GM12801 (cell line): ENCODE measurements around the gene HLA-DOA.

Experiments used
- TF ChIP-seq, protein P1 (sequence below): IDR thresholded peaks from one replicate; pipeline ENCODE4 v1.5.1; 2011; ENCODE audit warnings: control low read depth; ENCODE audit not compliant: insufficient read length; ENCODE audit errors: extremely low read depth

The HLA-DOA gene

DNA sequence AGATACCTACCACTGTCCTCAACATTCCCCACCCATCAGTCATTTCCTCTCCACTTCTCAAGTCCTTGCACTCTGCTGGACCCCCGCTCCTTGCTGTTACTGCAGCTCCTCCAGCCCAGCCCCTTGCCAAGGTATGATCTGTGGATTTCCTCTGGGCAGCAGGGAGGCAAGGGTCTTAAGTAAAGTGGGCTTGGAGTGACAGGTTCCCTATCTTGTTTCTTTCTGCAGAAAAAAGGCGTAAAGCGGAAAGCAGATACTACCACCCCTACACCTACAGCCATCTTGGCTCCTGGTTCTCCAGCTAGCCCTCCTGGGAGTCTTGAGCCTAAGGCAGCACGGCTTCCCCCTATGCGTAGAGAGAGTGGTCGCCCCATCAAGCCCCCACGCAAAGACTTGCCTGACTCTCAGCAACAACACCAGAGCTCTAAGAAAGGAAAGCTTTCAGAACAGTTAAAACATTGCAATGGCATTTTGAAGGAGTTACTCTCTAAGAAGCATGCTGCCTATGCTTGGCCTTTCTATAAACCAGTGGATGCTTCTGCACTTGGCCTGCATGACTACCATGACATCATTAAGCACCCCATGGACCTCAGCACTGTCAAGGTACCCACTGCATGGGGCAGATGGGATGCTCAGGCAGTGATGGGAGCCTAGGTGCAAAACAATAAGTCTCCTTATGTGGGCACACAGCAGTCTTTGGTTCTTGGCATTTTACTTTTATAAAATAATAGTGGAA, 32.9 kb downstream of the HLA-DOA start:
- TF ChIP-seq, protein P1, sequence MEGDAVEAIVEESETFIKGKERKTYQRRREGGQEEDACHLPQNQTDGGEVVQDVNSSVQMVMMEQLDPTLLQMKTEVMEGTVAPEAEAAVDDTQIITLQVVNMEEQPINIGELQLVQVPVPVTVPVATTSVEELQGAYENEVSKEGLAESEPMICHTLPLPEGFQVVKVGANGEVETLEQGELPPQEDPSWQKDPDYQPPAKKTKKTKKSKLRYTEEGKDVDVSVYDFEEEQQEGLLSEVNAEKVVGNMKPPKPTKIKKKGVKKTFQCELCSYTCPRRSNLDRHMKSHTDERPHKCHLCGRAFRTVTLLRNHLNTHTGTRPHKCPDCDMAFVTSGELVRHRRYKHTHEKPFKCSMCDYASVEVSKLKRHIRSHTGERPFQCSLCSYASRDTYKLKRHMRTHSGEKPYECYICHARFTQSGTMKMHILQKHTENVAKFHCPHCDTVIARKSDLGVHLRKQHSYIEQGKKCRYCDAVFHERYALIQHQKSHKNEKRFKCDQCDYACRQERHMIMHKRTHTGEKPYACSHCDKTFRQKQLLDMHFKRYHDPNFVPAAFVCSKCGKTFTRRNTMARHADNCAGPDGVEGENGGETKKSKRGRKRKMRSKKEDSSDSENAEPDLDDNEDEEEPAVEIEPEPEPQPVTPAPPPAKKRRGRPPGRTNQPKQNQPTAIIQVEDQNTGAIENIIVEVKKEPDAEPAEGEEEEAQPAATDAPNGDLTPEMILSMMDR, result no peak

DNA sequence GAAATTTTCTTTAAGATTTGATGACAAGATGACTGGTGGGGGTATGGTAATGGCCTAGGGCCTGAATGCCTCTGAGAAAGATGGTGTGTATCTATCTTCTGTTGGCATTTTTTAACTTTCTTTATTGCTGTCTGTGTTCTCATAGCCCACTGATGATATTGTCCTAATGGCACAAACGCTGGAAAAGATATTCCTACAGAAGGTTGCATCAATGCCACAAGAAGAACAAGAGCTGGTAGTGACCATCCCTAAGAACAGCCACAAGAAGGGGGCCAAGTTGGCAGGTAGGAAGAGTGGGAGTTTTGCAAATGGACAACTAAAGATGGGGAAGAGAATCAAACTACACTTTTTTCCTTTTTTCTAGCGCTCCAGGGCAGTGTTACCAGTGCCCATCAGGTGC, 33.5 kb downstream of the HLA-DOA start:
- TF ChIP-seq, protein P1, result no peak

DNA sequence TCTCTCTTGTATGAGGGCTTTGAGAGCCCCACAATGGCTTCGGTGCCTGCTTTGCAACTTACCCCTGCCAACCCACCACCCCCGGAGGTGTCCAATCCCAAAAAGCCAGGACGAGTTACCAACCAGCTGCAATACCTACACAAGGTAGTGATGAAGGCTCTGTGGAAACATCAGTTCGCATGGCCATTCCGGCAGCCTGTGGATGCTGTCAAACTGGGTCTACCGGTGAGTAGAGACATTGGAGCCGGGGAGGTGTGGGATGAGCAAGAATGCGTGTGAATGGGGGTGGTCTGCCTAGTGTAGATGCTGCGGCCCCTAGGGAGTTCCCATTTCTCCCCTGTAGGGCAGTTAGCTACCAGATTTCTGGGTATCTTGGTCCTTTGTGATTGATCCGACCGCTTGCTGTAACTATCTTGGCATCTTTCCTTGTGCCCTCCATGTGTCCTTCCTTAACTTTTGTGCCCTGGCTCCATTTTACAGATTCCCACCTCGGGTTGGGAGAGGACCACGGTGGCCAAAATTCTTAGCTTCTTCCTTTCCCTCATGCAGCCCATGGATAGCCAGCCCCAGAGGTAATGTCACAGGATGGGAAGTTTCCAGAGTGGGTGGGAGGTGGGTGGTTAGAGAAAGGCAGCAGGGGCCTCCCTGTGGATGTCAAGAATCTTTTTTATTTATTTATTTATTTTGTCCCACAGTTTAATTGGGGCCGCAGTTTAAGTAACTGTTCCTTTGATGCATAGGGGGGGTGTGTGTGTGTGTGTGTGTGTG, 34.7 kb downstream of the HLA-DOA start:
- TF ChIP-seq, protein P1, result no peak

DNA sequence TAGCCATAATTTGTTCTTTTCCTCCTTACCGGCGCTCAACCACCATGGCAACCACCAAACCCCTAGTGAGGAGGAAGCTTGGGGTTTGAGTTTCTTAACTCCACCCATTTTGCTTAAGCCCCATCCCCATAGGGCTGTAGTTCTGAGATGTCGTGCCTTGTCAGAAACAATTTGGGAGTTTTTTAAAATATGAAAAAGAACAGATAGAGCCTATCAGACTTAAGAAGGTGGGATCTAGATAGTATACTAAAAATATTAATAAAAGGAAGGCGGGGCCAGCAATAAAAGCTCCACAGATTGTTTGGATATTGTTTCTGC, 35.4 kb downstream of the HLA-DOA start:
- TF ChIP-seq, protein P1, result no peak

DNA sequence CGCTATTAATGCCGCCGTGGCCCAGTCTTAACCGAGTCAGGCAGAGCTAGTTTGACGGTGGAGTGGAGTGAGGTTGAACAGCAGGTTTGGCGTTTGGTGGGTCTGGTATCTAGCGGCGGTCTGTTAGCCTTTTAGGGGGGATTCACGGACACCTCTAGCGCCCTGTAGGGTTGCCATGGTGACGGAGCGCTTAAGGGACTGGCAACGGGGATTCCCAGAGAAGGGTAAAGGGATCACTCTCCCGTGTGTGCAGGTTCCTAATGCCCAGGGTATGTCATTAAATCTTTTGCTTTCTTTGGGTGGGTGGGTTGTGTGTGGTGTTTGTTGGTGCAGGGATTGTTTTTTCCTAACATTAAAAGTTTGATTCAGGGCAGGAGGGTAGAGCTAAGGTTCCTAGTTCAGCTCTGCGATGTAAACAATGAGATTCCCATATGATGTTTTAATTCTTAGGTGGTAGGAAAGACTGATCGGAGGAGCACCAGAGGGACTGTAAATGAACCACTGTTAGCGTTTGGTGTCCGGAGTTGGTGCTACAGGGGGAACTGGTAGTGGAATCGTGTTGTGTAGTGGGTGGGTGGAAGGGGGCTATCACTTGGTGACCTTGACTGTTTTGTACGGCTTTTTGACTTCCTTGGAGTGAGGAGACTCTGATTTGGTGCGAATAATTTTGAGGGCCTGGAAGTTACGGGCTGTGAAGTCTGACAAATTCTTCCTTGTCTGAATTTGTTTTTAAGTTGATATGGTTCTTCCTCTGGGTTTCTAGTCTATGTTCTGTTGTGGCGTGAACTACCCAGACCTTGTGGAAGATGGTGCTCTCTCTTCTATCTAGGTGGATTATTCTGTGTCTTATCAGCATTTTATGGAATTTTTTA, 36.0 kb downstream of the HLA-DOA start:
- TF ChIP-seq, protein P1, result no peak

DNA sequence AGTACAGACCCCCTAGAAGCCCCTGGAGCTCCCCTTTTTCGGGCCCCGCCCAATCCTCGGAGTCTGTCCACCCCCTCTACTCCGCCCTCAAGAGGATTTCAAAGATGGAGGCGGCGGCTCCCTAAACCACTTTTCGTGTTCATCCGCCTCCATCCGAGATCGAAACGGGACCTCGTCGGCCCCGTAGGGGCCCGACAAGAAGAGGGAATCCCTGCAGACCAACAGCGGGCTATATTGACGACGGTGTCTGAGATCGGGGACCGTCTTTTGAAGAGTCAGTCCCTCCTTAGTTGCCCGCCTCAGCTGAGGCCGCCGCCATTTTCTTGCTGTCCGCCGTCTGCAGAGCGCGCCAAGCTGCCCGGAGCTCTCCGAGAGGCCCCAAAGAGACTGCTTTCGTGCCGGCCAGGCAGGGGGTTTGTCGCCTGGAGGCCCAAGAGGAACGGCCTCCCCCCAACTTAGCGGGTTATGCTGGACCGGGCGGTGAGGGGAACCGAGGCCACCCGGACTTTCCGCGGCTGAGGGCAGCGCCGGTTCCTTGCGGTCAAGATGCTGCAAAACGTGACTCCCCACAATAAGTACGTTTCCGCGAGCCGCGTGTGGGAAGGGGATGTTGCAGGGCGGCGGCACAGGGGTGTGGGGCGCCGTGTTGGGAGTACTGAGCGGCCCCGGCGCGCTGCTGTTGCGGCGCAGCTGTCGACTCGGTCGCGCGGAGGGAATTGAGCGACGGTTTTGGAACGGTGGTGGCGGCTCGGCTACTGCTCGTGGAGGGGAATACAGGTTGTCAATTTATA, 36.8 kb downstream of the HLA-DOA start:
- TF ChIP-seq, protein P1, result no peak
